ENCODE results near the gene CTNND2.

Gene CTNND2

GRCh38 chr5:11904265-11904906, at the start of gene CTNND2:
TSS of gene CTNND2 (minus strand) at chr5:11904446. CDS start at chr5:11903853, 593 bp downstream.
- no peak for DNase-seq

GRCh38 chr5:11946317-11946716, 42.1 kb upstream of the CTNND2 start:
- DNase-seq, result no peak

GRCh38 chr5:11941566-11941965, 37.3 kb upstream of the CTNND2 start:
- no peak for DNase-seq

GRCh38 chr5:11931638-11932037, 27.4 kb upstream of the CTNND2 start:
- DNase-seq, result no peak

GRCh38 chr5:11928909-11929308, 24.7 kb upstream of the CTNND2 start:
- DNase-seq, result no peak

- DNase-seq, result no peak
Measured at GRCh38 chr5:11925701-11926100, 21.5 kb upstream of the CTNND2 start.

GRCh38 chr5:11922394-11922793, 18.1 kb upstream of the CTNND2 start:
- DNase-seq, result no peak

- DNase-seq, result no peak
Measured at GRCh38 chr5:11918463-11919045, 14.3 kb upstream of the CTNND2 start.

GRCh38 chr5:11909471-11909870, 5.2 kb upstream of the CTNND2 start:
- no peak for DNase-seq

GRCh38 chr5:11906497-11906896, 2.3 kb upstream of the CTNND2 start:
- DNase-seq, result no peak

GRCh38 chr5:11905206-11905605, 960 bp upstream of the CTNND2 start:
- DNase-seq, result no peak

- DNase-seq, result no peak
Measured at GRCh38 chr5:11903614-11904264, 507 bp downstream of the CTNND2 start.

GRCh38 chr5:11903121-11903613, 1.1 kb downstream of the CTNND2 start:
- DNase-seq, result no peak

- DNase-seq, result no peak
Measured at GRCh38 chr5:11902201-11902619, 2.0 kb downstream of the CTNND2 start.

GRCh38 chr5:11898787-11899186, 5.5 kb downstream of the CTNND2 start:
- DNase-seq, result no peak

- DNase-seq, result no peak
Measured at GRCh38 chr5:11897781-11898180, 6.5 kb downstream of the CTNND2 start.

GRCh38 chr5:11894992-11895391, 9.3 kb downstream of the CTNND2 start:
- DNase-seq, result no peak

- no peak for DNase-seq
Measured at GRCh38 chr5:11892832-11893231, 11.4 kb downstream of the CTNND2 start.

GRCh38 chr5:11890777-11891176, 13.5 kb downstream of the CTNND2 start:
- DNase-seq, result no peak

GRCh38 chr5:11888221-11888620, 16.0 kb downstream of the CTNND2 start:
- no peak for DNase-seq

GRCh38 chr5:11878814-11879213, 25.4 kb downstream of the CTNND2 start:
- DNase-seq, result no peak

GRCh38 chr5:11873587-11873986, 30.7 kb downstream of the CTNND2 start:
- no peak for DNase-seq

- no peak for DNase-seq
Measured at GRCh38 chr5:11869203-11869602, 35.0 kb downstream of the CTNND2 start.

GRCh38 chr5:11863911-11864310, 40.3 kb downstream of the CTNND2 start:
- no peak for DNase-seq
